ENCODE measurements around the gene PHAF1. TPM values are rescaled to one million over a fixed set of nuclear protein-coding genes. Genes with fewer than 3 reads are reported as not detected.

The PHAF1 gene
- total RNA-seq, 1 donor from 2014 or later = 27.1 TPM

- no peaks in the 10 kb centered on the region for H3K9me3 Mint-ChIP-seq (ENCODE audit: unreplicated experiment)
- H3K36me3 Mint-ChIP-seq (ENCODE audit: unreplicated experiment) = no peaks in the 10 kb centered on the region
- no peak overlapping the region for H3K4me3 Mint-ChIP-seq (ENCODE audit: unreplicated experiment)
- no peak overlapping the region for H3K27ac Mint-ChIP-seq (ENCODE audit: unreplicated experiment)
- DNase-seq = no peak
- peaks cover 4% of the 10 kb centered on the region for H3K27me3 Mint-ChIP-seq (ENCODE audit: unreplicated experiment)
- H3K4me1 Mint-ChIP-seq (ENCODE audit: low read depth, unreplicated experiment) = peaks cover 13% of the 10 kb centered on the region
- TF ChIP-seq CTCF (IDR thresholded peaks at IDR 0.05; ENCODE audit: partially characterized antibody, unreplicated experiment) = no peak
Observed at GRCh38 chr16:67093098-67093726, 16.5 kb upstream of the PHAF1 start.

- H3K4me1 Mint-ChIP-seq (ENCODE audit: low read depth, unreplicated experiment) = no peaks in the 10 kb centered on the region
- no peak for DNase-seq
- H3K27ac Mint-ChIP-seq (ENCODE audit: unreplicated experiment) = no peak overlapping the region
- H3K9me3 Mint-ChIP-seq (ENCODE audit: unreplicated experiment) = no peaks in the 10 kb centered on the region
- H3K36me3 Mint-ChIP-seq (ENCODE audit: unreplicated experiment) = no peaks in the 10 kb centered on the region
- no peak for TF ChIP-seq CTCF (IDR thresholded peaks at IDR 0.05; ENCODE audit: partially characterized antibody, unreplicated experiment)
- peaks cover 6% of the 10 kb centered on the region for H3K27me3 Mint-ChIP-seq (ENCODE audit: unreplicated experiment)
- H3K4me3 Mint-ChIP-seq (ENCODE audit: unreplicated experiment) = no peak overlapping the region
Observed at GRCh38 chr16:67098599-67098998, 11.1 kb upstream of the PHAF1 start.

GRCh38 chr16:67100569-67101310 lies 9.0 kb upstream of the PHAF1 start:
- peaks cover 2% of the 10 kb centered on the region for H3K9me3 Mint-ChIP-seq (ENCODE audit: unreplicated experiment)
- peaks cover 5% of the 10 kb centered on the region for H3K4me1 Mint-ChIP-seq (ENCODE audit: low read depth, unreplicated experiment)
- no peak for TF ChIP-seq CTCF (IDR thresholded peaks at IDR 0.05; ENCODE audit: partially characterized antibody, unreplicated experiment)
- no peak overlapping the region for H3K27ac Mint-ChIP-seq (ENCODE audit: unreplicated experiment)
- H3K36me3 Mint-ChIP-seq (ENCODE audit: unreplicated experiment) = no peaks in the 10 kb centered on the region
- H3K4me3 Mint-ChIP-seq (ENCODE audit: unreplicated experiment) = no peak overlapping the region
- peaks cover 10% of the 10 kb centered on the region for H3K27me3 Mint-ChIP-seq (ENCODE audit: unreplicated experiment)
- no peak for DNase-seq

- Mint-ChIP-seq H3K27me3 (ENCODE audit: unreplicated experiment) (peaks cover 10% of the 10 kb centered on the region), H3K4me3 (ENCODE audit: unreplicated experiment) (no peak overlapping the region), H3K36me3 (ENCODE audit: unreplicated experiment) (no peaks in the 10 kb centered on the region), H3K27ac (ENCODE audit: unreplicated experiment) (no peak overlapping the region), H3K4me1 (ENCODE audit: low read depth, unreplicated experiment) (peaks cover 5% of the 10 kb centered on the region), H3K9me3 (ENCODE audit: unreplicated experiment) (peaks cover 4% of the 10 kb centered on the region)
- no peak for DNase-seq
- TF ChIP-seq CTCF (IDR thresholded peaks at IDR 0.05; ENCODE audit: partially characterized antibody, unreplicated experiment) = no peak
Observed at GRCh38 chr16:67101311-67102082, 8.2 kb upstream of the PHAF1 start.
